G401.6 (cell line): ENCODE measurements around the gene TOMM40.
"Not testable (repeated sequence)": the region's sequence is repeated elsewhere in the genome, so short reads cannot be mapped to it uniquely, and the experiment has no call there.

ENCODE experiments used
- FAIRE-seq: peaks from 2 replicates; lab custom pipeline; 2012; peaks lifted over from hg19 to GRCh38; lab: Jason Lieb, UNC

The TOMM40 gene

GRCh38 chr19:44900328-44901244 lies 9.5 kb downstream of the TOMM40 start:
- FAIRE-seq: no peak

- FAIRE-seq: no peak
These were observed 12.2 kb downstream of the TOMM40 start for GRCh38 chr19:44903216-44903601.

DNA sequence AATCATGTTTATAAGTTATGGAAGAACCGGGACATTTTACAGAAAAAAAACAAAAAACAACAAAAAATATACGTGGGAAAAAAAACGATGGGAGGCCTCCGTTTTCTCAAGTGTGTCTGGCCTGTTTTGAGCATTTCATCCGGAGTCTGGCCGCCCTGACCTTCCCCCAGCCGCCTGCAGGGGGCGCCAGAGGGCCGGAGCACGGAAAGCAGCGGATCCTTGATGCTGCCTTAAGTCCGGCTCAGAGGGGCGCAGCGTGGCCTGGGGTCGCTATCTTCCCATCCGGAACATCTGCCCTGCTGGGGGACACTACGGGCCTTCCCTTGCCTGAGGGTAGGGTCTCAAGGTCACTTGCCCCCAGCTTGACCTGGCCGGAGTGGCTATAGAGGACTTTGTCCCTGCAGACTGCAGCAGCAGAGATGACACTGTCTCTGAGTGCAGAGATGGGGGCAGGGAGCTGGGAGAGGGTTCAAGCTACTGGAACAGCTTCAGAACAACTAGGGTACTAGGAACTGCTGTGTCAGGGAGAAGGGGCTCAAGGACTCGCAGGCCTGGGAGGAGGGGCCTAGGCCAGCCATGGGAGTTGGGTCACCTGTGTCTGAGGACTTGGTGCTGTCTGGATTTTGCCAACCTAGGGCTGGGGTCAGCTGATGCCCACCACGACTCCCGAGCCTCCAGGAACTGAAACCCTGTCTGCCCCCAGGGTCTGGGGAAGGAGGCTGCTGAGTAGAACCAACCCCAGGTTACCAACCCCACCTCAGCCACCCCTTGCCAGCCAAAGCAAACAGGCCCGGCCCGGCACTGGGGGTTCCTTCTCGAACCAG lies 12.8 kb downstream of the TOMM40 start:
- FAIRE-seq: peak; percentile 89

GRCh38 chr19:44904426-44904994 lies 13.5 kb downstream of the TOMM40 start:
- FAIRE-seq: no peak

DNA sequence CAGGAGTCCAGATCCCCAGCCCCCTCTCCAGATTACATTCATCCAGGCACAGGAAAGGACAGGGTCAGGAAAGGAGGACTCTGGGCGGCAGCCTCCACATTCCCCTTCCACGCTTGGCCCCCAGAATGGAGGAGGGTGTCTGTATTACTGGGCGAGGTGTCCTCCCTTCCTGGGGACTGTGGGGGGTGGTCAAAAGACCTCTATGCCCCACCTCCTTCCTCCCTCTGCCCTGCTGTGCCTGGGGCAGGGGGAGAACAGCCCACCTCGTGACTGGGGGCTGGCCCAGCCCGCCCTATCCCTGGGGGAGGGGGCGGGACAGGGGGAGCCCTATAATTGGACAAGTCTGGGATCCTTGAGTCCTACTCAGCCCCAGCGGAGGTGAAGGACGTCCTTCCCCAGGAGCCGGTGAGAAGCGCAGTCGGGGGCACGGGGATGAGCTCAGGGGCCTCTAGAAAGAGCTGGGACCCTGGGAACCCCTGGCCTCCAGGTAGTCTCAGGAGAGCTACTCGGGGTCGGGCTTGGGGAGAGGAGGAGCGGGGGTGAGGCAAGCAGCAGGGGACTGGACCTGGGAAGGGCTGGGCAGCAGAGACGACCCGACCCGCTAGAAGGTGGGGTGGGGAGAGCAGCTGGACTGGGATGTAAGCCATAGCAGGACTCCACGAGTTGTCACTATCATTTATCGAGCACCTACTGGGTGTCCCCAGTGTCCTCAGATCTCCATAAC lies 14.5 kb downstream of the TOMM40 start, which contains the start of gene APOE:
Gene APOE, plus strand, starts transcription at position 360 of the 724 bp plus-strand sequence. CDS start 829 bp downstream, outside the sequence.
- peak; percentile 91 for FAIRE-seq

DNA sequence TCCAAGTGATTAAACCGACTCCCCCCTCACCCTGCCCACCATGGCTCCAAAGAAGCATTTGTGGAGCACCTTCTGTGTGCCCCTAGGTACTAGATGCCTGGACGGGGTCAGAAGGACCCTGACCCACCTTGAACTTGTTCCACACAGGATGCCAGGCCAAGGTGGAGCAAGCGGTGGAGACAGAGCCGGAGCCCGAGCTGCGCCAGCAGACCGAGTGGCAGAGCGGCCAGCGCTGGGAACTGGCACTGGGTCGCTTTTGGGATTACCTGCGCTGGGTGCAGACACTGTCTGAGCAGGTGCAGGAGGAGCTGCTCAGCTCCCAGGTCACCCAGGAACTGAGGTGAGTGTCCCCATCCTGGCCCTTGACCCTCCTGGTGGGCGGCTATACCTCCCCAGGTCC lies 16.6 kb downstream of the TOMM40 start:
- no peak for FAIRE-seq

DNA sequence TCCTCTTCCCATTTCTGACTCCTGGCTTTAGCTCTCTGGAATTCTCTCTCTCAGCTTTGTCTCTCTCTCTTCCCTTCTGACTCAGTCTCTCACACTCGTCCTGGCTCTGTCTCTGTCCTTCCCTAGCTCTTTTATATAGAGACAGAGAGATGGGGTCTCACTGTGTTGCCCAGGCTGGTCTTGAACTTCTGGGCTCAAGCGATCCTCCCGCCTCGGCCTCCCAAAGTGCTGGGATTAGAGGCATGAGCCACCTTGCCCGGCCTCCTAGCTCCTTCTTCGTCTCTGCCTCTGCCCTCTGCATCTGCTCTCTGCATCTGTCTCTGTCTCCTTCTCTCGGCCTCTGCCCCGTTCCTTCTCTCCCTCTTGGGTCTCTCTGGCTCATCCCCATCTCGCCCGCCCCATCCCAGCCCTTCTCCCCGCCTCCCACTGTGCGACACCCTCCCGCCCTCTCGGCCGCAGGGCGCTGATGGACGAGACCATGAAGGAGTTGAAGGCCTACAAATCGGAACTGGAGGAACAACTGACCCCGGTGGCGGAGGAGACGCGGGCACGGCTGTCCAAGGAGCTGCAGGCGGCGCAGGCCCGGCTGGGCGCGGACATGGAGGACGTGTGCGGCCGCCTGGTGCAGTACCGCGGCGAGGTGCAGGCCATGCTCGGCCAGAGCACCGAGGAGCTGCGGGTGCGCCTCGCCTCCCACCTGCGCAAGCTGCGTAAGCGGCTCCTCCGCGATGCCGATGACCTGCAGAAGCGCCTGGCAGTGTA lies 17.2 kb downstream of the TOMM40 start:
- FAIRE-seq: no peak

DNA sequence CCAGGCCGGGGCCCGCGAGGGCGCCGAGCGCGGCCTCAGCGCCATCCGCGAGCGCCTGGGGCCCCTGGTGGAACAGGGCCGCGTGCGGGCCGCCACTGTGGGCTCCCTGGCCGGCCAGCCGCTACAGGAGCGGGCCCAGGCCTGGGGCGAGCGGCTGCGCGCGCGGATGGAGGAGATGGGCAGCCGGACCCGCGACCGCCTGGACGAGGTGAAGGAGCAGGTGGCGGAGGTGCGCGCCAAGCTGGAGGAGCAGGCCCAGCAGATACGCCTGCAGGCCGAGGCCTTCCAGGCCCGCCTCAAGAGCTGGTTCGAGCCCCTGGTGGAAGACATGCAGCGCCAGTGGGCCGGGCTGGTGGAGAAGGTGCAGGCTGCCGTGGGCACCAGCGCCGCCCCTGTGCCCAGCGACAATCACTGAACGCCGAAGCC lies 17.8 kb downstream of the TOMM40 start:
- no peak for FAIRE-seq

DNA sequence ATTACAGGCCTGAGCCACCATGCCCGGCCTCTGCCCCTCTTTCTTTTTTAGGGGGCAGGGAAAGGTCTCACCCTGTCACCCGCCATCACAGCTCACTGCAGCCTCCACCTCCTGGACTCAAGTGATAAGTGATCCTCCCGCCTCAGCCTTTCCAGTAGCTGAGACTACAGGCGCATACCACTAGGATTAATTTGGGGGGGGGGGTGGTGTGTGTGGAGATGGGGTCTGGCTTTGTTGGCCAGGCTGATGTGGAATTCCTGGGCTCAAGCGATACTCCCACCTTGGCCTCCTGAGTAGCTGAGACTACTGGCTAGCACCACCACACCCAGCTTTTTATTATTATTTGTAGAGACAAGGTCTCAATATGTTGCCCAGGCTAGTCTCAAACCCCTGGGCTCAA lies 18.7 kb downstream of the TOMM40 start:
- no peak for FAIRE-seq

DNA sequence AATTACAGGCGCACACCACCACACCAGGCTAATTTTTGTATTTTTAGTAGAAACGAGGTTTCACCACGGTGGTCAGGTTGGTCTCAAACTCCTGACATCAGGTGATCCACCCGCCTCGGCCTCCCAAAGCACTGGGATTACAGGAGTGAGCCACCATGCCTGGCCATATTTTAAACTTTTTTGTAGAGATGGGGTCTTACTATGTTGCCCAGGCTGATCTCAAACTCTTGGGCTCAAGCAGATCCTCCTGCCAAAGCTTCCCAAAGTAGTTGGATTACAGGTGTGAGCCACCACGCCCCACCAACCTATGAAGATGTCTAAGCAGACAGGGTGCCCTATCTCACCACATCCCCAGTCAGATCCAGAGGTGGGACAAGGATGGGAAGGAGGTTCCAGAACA lies 20.8 kb downstream of the TOMM40 start:
- FAIRE-seq: not testable (repeated sequence)

- no peak for FAIRE-seq
These were observed 21.8 kb downstream of the TOMM40 start for GRCh38 chr19:44912854-44913253.

DNA sequence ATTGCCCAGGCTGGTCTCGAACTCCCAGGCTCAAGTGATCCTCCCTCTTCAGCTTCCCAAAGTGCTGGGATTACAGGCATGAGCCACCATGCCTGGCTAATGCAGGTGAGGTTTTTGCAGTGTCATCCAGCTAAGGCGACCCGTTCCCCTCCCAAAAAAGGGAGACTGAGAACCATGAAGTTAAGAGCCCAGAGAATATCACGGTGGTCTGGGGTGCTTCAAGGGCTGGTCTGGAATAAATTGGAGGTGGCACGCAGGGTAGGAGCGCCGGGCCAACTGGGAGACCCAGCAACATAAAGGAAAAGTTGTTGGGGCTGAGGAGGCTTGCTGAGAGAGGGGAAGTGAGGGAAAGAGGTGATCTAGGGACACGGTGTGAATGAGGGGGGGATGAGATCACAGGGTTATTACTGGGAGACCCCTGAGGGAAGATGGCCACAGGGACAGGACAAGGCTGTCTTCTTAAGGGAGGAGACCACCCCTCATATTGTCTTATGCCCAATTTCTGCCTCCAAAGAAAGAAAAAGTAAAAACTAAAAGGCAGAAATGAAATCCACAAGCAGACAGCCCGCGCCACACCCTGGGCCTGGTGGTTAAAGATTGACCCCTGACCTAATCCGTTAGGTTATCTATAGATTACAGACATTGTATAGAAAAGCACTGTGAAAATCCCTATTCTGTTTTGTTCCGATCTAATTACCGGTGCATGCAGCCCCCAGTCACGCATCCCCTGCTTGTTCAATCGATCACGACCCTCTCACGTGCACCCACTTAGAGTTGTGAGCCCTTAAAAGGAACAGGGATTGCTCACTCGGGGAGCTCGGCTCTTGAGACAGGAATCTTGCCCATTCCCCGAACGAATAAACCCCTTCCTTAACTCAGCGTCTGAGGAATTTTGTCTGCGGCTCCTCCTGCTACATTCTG lies 22.7 kb downstream of the TOMM40 start:
- FAIRE-seq: not testable (repeated sequence)

DNA sequence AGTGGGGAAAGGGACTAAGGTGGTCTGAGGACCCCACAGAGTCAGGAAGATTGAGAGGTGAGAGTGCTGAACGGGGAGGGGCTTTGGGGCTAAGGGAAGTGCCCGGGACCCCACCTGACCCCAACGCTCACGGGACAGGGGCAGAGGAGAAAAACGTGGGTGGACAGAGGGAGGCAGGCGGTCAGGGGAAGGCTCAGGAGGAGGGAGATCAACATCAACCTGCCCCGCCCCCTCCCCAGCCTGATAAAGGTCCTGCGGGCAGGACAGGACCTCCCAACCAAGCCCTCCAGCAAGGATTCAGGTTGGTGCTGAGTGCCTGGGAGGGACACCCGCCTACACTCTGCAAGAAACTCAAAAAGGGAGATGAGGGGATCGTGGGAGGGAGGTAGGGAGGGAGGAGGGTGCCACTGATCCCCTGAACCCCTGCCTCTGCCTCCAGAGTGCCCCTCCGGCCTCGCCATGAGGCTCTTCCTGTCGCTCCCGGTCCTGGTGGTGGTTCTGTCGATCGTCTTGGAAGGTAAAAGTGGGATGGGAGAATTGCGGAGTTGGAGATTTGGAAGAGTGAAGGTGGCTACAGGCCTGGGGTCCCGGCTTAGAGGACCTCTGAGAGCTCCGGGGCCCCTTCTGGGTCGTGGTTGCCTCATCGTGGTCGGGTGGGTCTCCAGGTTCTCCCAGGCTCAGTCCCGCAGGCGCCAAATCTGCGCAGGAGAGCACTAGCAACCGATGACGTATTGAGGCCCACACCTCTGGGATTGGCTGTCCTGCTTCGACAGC lies 23.6 kb downstream of the TOMM40 start, which contains the start of gene APOC1:
Gene APOC1, plus strand, starts transcription at position 176 of the 774 bp plus-strand sequence. Its CDS starts 284 bp downstream, at position 460.
- peak; percentile 72 for FAIRE-seq

GRCh38 chr19:44924243-44924725 lies 33.2 kb downstream of the TOMM40 start:
- FAIRE-seq: no peak

- no peak for FAIRE-seq
These were observed 34.2 kb downstream of the TOMM40 start for GRCh38 chr19:44925114-44925891.

DNA sequence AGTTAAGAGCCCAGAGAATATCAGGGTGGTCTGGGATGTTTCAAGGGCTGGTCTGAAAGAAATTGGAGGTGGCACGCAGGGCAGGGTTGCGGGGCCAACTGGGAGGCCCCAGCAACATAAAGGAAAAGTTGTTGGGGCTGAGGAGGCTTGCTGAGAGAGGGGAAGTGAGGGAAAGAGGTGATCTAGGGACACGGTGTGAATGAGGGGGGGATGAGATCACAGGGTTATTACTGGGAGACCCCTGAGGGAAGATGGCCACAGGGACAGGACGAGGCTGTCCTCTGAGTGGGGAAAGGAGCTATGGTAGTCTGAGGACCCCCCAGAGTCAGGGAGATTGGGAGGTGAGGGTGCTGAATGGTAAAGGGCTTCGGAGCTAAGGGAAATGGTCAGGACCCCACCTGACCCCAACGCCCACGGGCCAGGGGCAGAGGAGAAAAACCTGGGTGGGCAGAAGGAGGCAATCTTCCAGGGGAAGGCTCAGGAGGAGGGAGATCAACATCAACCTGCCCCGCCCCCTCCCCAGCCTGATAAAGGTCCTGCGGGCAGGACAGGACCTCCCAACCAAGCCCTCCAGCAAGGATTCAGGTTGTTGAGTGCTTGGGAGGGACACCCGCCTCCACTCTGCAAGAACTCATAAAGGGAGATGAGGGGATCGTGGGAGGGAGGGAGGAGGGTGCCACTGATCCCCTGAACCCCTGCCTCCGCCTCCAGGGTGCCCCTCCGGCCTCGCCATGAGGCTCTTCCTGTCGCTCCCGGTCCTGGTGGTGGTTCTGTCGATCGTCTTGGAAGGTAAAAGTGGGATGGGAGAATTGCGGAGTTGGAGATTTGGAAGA lies 35.4 kb downstream of the TOMM40 start:
- not testable (repeated sequence) for FAIRE-seq

GRCh38 chr19:44927746-44928145 lies 36.7 kb downstream of the TOMM40 start:
- FAIRE-seq: no peak
